ENCODE data around the gene FRMD1.

The FRMD1 gene

DNA sequence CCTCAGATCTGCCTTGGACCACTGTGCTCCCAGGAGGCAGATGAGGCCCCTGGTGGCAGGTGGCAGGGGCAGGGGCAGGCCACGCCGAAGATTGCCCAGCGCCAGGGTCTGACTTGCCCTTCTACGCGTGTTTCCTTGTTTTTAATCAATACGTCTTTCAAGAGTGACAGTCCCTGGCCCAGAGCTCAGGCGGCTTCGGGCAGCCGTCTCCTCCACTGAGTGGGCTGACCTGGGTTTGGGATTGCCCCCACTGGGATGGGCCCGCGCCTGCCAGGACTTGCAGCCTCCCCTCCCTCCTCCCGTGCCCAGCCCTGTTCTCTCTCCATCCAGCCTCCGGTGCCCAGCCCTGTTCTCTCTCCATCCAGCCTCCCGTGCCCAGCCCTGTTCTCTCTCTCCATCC, 21.2 kb downstream of the FRMD1 start:
- peak; percentile 33; the same call in 2 of the 3 replicates for ATAC-seq (ENCODE audit: low read depth)
- Histone ChIP-seq H3K4me3 (ENCODE audit: severe bottlenecking) (no peak overlapping the region), H3K9me3 (ENCODE audit: severe bottlenecking) (no peaks in the 10 kb centered on the region), H3K27ac (ENCODE audit: poor library complexity, severe bottlenecking) (no peak overlapping the region), H3K36me3 (ENCODE audit: low read depth) (no peaks in the 10 kb centered on the region), H3K4me1 (ENCODE audit: insufficient read depth, poor library complexity, severe bottlenecking) (no peaks in the 10 kb centered on the region), H3K27me3 (ENCODE audit: insufficient read depth, poor library complexity, severe bottlenecking) (no peaks in the 10 kb centered on the region)
- TF ChIP-seq, protein P1, sequence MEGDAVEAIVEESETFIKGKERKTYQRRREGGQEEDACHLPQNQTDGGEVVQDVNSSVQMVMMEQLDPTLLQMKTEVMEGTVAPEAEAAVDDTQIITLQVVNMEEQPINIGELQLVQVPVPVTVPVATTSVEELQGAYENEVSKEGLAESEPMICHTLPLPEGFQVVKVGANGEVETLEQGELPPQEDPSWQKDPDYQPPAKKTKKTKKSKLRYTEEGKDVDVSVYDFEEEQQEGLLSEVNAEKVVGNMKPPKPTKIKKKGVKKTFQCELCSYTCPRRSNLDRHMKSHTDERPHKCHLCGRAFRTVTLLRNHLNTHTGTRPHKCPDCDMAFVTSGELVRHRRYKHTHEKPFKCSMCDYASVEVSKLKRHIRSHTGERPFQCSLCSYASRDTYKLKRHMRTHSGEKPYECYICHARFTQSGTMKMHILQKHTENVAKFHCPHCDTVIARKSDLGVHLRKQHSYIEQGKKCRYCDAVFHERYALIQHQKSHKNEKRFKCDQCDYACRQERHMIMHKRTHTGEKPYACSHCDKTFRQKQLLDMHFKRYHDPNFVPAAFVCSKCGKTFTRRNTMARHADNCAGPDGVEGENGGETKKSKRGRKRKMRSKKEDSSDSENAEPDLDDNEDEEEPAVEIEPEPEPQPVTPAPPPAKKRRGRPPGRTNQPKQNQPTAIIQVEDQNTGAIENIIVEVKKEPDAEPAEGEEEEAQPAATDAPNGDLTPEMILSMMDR (IDR thresholded peaks at IDR 0.05; ENCODE audit: poor library complexity, severe bottlenecking), result no peak
- DNase-seq (ENCODE audit: low spot score), result no peak

DNA sequence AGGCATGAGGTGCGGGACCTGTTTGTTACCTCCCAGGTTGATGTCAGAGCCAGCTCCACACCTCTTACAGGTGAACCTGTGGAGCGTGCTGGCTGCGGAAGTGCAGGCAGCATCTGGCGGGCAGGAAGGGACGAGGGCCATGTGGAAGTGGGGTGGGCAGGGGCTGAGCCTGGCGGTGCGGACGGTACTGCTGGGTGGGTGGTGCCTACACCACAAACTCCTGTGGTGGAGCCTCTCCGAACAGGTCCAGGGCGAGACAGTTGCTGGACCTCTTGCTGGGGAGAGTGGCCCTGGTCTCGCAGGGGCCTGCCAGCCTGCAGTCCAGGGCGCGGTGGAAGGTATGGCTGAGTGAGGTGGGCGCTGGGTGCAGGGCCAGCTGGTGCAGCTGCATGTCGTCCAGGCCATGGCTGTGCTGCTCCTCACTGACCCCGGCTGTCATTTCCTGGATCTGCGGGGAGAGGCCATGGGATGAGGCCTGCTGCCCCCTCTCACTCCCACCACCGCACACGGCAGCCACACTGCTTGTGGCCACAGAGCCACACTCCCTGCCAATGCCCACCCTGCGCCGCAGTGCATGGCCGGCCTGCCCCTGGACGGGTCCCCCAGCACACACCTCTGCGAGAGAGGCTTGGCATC, 22.0 kb downstream of the FRMD1 start:
- no peak for DNase-seq (ENCODE audit: low spot score)

DNA sequence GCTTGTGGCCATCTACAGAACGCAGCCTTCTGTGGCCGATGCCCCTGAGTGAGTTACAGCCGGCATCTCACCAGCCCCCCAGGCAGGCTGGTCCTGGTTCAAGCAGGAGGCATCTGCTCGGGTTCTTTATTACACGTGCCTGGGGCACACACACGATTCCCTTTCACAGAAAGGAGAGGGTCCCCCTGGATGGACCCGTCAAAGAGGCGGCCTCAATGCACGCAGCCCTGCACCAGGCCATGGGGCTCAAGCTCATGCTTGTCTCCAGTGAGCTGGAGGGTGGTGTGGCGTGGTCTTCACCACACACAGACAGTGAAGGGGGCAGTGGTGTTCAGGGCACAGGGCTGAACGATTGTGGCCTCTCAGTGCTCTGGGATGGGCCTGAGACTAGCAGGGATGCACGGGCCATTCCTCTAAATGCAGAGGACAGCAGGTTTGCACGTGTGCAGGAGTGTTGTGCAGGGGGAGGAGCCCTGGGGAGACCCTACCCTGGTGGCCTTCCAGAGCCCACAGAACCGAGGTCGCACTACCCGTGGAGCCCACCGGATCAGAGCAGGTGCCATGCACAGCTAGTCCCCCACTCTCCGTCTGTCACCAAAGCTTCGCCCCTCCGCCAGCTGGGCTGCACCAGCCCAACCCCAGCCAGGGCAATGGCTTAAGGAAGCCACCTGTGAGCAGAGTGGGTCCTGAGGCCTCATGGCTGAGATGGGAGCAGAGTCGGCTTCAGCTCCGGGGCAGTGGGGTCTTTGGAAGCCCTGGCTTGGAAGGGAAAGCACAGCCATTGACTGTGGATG, 23.1 kb downstream of the FRMD1 start:
- H3K36me3 ChIP-seq (ENCODE audit: low read depth), result no peaks in the 10 kb centered on the region
- no peak overlapping the region for H3K4me3 ChIP-seq (ENCODE audit: severe bottlenecking)
- no peaks in the 10 kb centered on the region for H3K27me3 ChIP-seq (ENCODE audit: insufficient read depth, poor library complexity, severe bottlenecking)
- no peaks in the 10 kb centered on the region for H3K4me1 ChIP-seq (ENCODE audit: insufficient read depth, poor library complexity, severe bottlenecking)
- TF ChIP-seq, protein P1 (IDR thresholded peaks at IDR 0.05; ENCODE audit: poor library complexity, severe bottlenecking), result no peak
- no peaks in the 10 kb centered on the region for H3K9me3 ChIP-seq (ENCODE audit: severe bottlenecking)
- DNase-seq (ENCODE audit: low spot score), result no peak
- H3K27ac ChIP-seq (ENCODE audit: poor library complexity, severe bottlenecking), result no peak overlapping the region
- ATAC-seq (ENCODE audit: low read depth), result no peak

More for the DNA sequence above, 22.0 kb downstream of the FRMD1 start:
- Histone ChIP-seq H3K27ac (ENCODE audit: poor library complexity, severe bottlenecking) (no peak overlapping the region), H3K27me3 (ENCODE audit: insufficient read depth, poor library complexity, severe bottlenecking) (no peaks in the 10 kb centered on the region), H3K4me1 (ENCODE audit: insufficient read depth, poor library complexity, severe bottlenecking) (no peaks in the 10 kb centered on the region), H3K36me3 (ENCODE audit: low read depth) (no peaks in the 10 kb centered on the region), H3K9me3 (ENCODE audit: severe bottlenecking) (no peaks in the 10 kb centered on the region), H3K4me3 (ENCODE audit: severe bottlenecking) (no peak overlapping the region)
- no peak for ATAC-seq (ENCODE audit: low read depth)
- TF ChIP-seq, protein P1 (IDR thresholded peaks at IDR 0.05; ENCODE audit: poor library complexity, severe bottlenecking), result no peak

DNA sequence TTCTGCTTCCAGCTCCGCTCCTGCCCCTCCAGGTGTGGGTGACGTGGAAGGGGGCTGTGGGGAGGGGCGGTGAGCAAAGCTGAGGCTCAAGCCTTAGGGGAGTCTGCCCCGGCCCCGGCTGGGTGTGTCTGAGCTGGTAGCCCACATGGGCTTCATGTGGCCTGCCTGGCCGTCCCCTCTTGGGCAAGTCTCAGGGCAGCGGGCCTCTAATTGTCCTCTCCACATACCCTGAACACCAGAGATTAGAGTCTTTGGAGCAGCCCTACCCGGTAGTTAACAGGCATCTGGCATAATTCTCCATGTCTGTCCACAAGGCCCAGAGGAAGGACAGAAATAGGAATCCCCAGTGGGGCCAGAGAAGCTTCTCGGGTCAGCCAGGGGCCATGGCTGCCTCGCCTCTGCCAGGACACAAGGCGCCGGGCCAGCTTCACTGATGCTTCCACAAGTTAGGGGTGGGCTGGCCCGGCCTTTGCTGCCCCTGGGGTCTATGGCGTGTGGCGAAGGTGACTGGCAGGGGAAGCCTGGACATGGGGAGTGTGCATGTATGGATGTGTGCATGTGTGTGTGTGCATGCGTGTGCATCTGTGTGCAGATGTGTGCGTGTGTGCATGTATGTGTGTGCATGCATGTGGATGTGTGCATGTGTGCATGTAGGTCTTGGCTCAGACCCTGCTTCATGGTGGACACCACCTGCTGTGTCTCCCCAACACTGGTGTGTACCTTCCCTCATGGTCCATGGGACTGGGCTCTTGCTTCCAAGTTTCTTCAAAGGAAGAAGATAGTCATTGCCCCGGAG, 24.0 kb downstream of the FRMD1 start:
- TF ChIP-seq, protein P1 (IDR thresholded peaks at IDR 0.05; ENCODE audit: poor library complexity, severe bottlenecking), result no peak
- H3K27me3 ChIP-seq (ENCODE audit: insufficient read depth, poor library complexity, severe bottlenecking), result no peaks in the 10 kb centered on the region
- H3K4me3 ChIP-seq (ENCODE audit: severe bottlenecking), result no peak overlapping the region
- H3K4me1 ChIP-seq (ENCODE audit: insufficient read depth, poor library complexity, severe bottlenecking), result no peaks in the 10 kb centered on the region
- ATAC-seq (ENCODE audit: low read depth), result no peak
- no peaks in the 10 kb centered on the region for H3K36me3 ChIP-seq (ENCODE audit: low read depth)
- H3K27ac ChIP-seq (ENCODE audit: poor library complexity, severe bottlenecking), result no peak overlapping the region
- DNase-seq (ENCODE audit: low spot score), result no peak
- H3K9me3 ChIP-seq (ENCODE audit: severe bottlenecking), result no peaks in the 10 kb centered on the region

Measured in RWPE2 (cell line).